ENCODE data around the gene ARF4.

The ARF4 gene

DNA sequence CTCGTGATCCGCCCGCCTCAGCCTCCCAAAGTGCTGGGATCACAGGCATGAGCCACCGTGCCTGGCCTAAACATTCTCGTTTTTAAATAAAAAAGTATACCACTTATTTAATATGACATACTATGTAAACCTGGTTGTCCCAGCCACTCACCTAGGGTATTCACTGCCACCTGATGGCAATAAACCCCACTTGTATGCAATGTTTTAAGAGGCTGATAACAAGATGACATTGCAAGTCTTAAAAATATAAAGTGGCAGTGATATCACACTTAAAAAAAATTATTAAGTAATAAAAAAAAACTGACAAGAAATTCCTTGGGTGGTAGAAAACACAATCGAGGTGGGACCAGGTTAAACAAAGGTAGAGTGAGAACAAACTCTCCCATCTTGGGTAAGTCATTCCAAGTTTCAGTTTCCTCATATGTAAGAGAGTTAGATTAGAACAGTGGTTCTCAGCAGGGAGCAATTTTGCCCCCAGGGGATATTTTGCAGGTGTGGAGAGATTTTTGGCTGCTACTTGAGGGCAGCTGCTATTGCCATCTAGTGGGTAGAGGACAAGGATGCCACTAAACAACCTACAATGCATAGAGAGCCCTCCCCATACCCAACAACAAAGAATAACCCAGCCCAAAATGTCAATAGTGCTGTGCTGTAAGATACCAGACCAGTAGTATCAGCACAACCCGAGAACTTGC is 14.5 kb downstream of the ARF4 start:
- no peak for DNase-seq (ENCODE audit: low read depth in 2 of 2)

DNA sequence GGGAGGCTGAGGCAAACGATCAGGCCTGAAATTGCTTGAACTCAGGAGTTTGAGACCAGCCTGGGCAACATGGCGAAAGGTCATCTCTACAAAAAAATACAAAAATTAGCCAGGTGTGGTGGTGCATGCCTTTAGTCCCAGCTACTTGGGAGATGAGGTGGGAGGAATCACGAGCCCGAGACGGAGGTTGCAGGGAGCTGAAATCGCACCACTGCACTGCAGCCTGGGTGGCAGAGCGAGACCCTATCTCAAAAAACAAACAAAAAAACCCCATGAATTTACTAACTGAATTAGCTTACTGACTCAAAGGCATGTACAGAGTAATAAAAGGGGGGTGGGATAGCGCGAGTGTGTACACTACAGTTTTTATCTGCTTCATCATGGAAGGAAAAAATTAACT is 19.3 kb downstream of the ARF4 start:
- no peak for DNase-seq (ENCODE audit: low read depth in 2 of 2)

DNA sequence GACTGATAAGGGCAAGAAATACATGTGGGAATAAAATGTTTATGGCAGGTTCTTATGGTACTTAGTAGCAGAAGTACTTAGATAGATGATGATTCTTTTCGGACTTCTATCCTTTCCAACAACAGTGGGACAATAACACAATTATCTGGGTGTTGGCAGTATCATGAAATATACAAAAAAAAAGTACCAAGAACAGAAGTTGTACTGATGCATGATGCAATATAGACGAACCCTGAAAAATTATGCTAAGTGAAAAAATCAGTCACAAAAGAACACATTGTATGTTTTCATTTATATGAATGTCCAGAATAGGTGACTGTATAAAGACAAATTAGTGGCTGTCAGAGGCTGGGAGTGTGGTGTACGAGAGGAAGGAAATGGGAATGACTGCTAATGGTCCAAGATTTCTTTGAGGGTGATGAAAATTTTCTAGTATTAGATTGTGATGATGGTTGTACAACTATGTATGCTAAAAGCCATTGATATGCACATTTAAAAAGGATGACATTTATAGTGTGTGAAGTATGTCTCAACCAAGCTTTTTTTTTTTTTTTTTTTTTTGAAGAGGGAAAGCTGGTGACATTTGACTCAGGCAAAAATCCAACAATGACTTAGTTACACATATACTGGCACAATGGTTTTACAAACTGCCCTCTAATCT is 21.0 kb downstream of the ARF4 start:
- DNase-seq (ENCODE audit: low read depth in 2 of 2): no peak

- no peak for DNase-seq (ENCODE audit: low read depth in 2 of 2)
These were observed 25.0 kb downstream of the ARF4 start for GRCh38 chr3:57572096-57572495.

GRCh38 chr3:57570878-57571277 is 26.3 kb downstream of the ARF4 start:
- DNase-seq (ENCODE audit: low read depth in 2 of 2): no peak

- DNase-seq (ENCODE audit: low read depth in 2 of 2): no peak
These were observed 27.2 kb downstream of the ARF4 start for GRCh38 chr3:57569859-57570450.

DNA sequence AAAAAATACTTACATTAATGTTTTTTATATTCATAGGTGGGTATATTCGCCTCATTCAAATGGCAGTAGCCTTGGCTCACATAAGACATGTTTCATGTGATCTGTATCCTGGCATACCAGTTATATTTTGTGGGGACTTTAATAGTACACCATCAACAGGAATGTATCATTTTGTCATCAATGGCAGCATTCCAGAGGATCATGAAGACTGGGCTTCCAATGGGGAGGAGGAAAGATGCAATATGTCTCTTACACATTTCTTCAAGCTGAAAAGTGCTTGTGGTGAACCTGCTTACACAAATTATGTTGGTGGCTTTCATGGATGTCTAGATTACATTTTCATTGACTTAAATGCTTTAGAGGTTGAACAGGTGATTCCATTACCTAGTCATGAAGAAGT is 37.6 kb downstream of the ARF4 start:
- no peak for DNase-seq (ENCODE audit: low read depth in 2 of 2)

GRCh38 chr3:57557085-57557537 is 40.0 kb downstream of the ARF4 start:
- DNase-seq (ENCODE audit: low read depth in 2 of 2): no peak

DNA sequence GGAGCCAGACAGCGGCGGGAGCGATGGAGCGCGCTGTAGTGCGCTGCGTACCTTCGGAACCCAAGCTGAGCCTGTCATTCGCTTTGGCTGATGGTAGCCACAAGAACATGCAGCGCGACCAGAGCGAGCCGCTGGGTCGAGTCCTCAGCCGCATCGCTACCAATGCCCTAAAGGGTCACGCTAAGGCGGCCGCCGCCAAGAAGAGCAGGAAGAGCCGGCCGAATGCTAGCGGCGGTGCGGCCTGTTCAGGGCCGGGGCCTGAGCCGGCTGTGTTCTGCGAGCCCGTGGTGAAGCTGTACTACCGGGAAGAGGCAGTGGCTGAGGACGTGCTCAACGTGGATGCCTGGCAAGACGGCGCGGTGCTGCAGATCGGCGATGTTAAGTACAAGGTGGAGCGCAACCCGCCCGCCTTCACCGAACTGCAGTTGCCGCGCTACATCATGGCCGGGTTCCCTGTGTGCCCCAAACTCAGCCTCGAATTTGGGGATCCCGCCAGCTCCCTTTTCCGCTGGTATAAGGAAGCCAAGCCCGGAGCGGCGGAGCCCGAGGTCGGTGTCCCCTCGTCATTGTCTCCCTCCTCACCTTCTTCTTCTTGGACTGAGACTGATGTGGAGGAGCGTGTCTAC is 40.6 kb downstream of the ARF4 start:
- no peak for DNase-seq (ENCODE audit: low read depth in 2 of 2)

DNA sequence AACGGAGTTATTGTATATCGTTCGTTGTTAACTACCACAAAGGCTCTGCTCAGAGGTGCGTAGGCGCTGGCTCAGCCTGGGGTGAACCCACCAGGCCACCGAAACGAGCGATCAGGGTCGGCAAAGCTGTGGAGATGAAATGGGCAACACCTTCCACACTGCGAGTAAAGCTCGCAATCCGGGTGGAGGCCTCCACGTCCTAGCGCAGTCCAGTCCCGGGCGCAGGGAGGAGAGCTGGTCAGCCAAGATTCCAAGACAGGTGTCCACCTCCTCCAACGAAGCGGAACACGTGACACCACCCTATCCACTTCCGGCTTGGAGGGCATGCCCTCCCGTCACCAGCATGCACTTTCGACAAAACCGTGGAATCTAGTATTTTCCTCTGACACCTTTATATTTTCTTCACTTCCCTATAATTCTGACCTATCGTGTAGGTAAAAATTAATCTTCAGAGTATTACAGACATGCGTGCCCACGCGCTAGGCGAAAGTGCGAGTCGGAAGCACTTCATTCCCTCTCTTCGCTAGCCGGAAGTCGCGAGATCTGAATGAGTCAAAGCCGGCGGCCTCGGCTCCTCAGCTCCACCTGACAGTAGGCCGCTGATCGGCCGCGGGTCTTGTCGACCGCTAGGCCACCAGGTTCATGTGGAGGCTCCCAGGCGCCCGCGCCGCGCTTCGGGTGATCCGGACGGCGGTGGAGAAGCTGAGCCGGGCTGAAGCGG is 41.2 kb downstream of the ARF4 start, which contains the start of gene PDE12:
TSS of gene PDE12 (plus strand) at position 537 of the 721 bp plus-strand sequence. CDS start at position 643, 106 bp downstream.
- peak; percentile 40 to 64 for DNase-seq (ENCODE audit: low read depth in 2 of 2)

DNA sequence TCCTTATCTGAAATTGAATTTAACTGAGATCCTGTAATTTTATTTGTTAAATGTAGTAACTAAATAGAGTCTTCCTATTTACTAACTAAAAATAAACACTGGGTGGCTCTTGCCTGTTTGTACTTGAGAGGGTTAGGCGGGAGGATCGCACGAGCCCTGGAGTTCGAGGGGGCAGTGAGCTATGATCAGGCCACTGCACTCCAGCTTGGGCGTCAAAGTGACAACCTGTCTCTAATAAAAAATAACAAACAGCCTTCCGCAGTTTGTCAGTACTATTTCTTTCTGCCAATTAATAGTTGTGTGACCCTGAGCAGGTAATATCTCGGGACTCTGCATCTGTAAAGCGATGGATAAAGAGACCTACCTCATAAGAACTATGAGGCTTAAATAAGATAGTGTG is 41.8 kb downstream of the ARF4 start:
- DNase-seq (ENCODE audit: low read depth in 2 of 2): no peak

GRCh38 chr3:57546616-57547015 is 50.5 kb downstream of the ARF4 start:
- no peak for DNase-seq (ENCODE audit: low read depth in 2 of 2)

DNA sequence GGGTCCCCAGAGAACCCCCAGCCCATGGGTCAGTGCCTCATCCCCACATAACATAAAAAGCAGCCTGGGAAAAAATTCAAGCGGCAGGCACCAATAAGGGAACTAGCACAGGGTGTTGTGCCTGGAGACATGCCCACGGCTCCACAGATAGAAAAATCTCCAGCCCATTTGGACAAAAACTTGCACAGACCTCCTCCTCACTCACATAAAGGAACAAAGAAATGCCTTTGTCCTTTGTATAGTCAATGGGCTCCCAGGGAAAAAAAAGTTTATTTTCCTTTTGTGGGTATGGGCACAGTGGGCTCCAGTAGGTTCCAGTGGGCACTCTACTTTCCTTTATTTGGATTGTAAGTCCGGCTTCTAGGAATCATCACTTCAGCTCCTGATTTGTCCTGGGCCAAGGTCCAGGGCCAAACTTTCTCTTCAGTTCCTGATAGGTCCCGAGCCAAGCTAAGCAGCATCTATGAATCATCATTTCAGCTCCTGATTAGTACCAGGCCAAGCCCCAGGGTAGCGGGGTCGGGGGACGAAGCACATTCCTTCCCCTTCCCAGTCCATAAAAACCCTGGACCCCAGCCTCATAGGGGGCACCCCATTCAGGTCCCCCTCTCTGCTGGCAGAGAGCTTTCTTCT is 51.4 kb downstream of the ARF4 start:
- DNase-seq (ENCODE audit: low read depth in 2 of 2): no peak

GRCh38 chr3:57544181-57545125 is 52.7 kb downstream of the ARF4 start, which contains the start of gene DNAH12:
DNAH12 (minus strand) TSS chr3:57544344; CDS start chr3:57542870, 1,474 bp downstream.
- DNase-seq (ENCODE audit: low read depth in 2 of 2): no peak

DNA sequence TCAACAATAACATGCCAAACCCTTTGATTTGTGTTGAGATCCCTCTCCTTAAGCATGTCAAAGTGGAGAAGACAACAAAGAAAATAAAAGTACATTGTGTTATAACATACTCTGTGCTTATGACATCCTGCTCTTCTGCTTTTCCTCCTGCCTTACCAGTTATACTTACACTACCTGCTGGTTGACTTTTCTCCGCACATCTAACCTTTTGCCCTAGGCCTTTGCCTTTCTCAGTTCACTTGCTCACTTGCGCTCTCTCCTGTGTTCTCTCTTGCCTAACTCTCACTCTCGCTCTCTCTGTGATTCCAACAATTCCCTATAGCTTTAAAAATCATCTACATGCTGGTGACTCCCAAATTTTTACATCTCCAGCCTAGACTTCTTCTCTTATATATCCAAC is 58.7 kb downstream of the ARF4 start:
- DNase-seq (ENCODE audit: low read depth in 2 of 2): no peak

DNA sequence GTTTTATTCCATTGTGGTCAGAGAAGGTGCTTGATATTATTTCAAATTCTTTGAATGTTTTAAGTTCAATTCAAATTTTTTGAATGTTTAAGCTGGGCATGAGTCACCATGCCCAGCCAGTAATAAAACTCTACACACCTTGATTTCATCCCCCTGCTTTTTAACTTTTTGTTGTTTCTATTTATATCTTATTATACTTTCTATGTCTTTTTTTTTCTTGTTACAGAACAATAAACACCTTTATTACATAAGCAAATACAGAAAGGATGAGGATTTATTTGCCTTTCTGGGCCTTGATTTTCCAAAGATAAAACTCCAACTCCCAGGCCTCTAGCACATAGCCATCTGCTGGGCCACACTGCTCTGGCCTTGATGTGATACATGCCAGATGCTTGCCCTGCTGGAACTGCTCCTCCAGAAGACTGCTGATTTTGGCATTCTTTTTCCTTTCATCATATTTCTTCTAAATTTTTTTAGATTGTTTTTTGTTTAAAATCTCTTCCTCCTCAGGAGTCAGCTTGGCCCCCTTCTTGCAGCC is 67.0 kb downstream of the ARF4 start:
- DNase-seq (ENCODE audit: low read depth in 2 of 2): no peak
